Stomach (tissue), 9 donors: ENCODE results near the gene OR52E4. TPM values are rescaled to one million over a fixed set of nuclear protein-coding genes. Genes with fewer than 3 reads are reported as not detected.

Experiments used
- DNase-seq, 2 donors: peaks; one replicate each; pipeline versions ENCODE4 v3.0.0 to v3.0.0-alpha.2; 2013 to 2019
- H3K27ac ChIP-seq, 5 donors: fragments of 200-600 bp in 4 of 5; sonication (generic) in 4 of 5; one replicate each; pipeline ENCODE4 v1.5.1; 2013 to 2019; ENCODE audit warnings: mild to moderate bottlenecking in 1 of 5, moderate library complexity in 1 of 5
- H3K27me3 ChIP-seq, 3 donors: fragments of 200-600 bp; sonication (generic); one replicate each; pipeline ENCODE4 v1.5.1; 2017 to 2019; ENCODE audit warnings: mixed run types in 1 of 3
- H3K36me3 ChIP-seq, 4 donors: fragments of 200-600 bp; sonication (generic); 1 replicate in 3 of 4; 2 replicates in 1 of 4; pipeline ENCODE4 v1.5.1; 2016 to 2019
- H3K4me1 ChIP-seq, 4 donors: fragments of 200-600 bp; sonication (generic); one replicate each; pipeline ENCODE4 v1.5.1; 2016 to 2019
- H3K4me3 ChIP-seq, 4 donors: fragments of 200-600 bp; sonication (generic) in 3 of 4; one replicate each; pipeline ENCODE4 v1.5.1; 2016 to 2019; ENCODE audit warnings: mild to moderate bottlenecking in 1 of 4
- H3K9me3 ChIP-seq, 4 donors: fragments of 200-600 bp; sonication (generic); one replicate each; pipeline ENCODE4 v1.5.1; 2016 to 2019
- CTCF ChIP-seq, 7 experiments: fragments of 450-650 bp in 4 of 7; fragments of 200-600 bp in 3 of 7; sonication (generic) in 3 of 7; IDR thresholded peaks; one replicate each; pipeline ENCODE4 v1.5.1; 2016 to 2019; ENCODE audit warnings: antibody characterized with exemption in 7 of 7, control low read depth in 2 of 7, mild to moderate bottlenecking in 1 of 7
- EP300 ChIP-seq: sonication (generic); formaldehyde crosslinking; IDR thresholded peaks from one replicate; pipeline ENCODE4 v1.6.1; 2017; ENCODE audit warnings: antibody characterized with exemption
- POLR2A ChIP-seq, 4 donors: fragments of 450-650 bp; IDR thresholded peaks; one replicate each; pipeline ENCODE4 v1.6.1; 2016; ENCODE audit warnings: antibody characterized with exemption in 4 of 4, control low read depth in 2 of 4, mild to moderate bottlenecking in 1 of 4, moderate library complexity in 1 of 4
- POLR2AphosphoS5 ChIP-seq, 3 donors: sonication (generic); formaldehyde crosslinking; IDR thresholded peaks; one replicate each; pipeline ENCODE4 v1.6.1; 2016; ENCODE audit warnings: antibody characterized with exemption in 3 of 3
- WGBS, 5 donors: extraction: QIAGEN DNeasy Blood & Tissue Kit in 3 of 5; methylation state at CpG; one replicate each; pipeline versions ENCODE4 v1.1.5 to v1.1.7; 2013 to 2018; 5-methylcytosine and 5-hydroxymethylcytosine counted together
- intact Hi-C: fragments of 100-400 bp; cut with DNase I; formaldehyde crosslinking; loops from one replicate; pipeline ENCODE4 v1.15.1; 2023; ENCODE audit warnings: low total_unique reads
- polyA plus RNA-seq, 3 donors: library from polyadenylated mRNA; stranded (reverse); fragments of 200-250 nt; gene quantifications; one replicate each; pipeline ENCODE4 v1.2.3, GENCODE V29; 2013
- total RNA-seq, 5 donors: library from RNA; depleted of rRNA; stranded (reverse); fragments of >200 nt; gene quantifications; one replicate each; pipeline versions ENCODE4 v1.1.0 to v1.2.3, GENCODE V29; 2014 to 2016
- donor health status: healthy with polysubstance abuse.
- donor health status: Bipolar disorder and iron deficiency.
- donor health status: healthy.

Gene OR52E4
- total and polyA plus RNA-seq, 8 donors = not detected

DNA sequence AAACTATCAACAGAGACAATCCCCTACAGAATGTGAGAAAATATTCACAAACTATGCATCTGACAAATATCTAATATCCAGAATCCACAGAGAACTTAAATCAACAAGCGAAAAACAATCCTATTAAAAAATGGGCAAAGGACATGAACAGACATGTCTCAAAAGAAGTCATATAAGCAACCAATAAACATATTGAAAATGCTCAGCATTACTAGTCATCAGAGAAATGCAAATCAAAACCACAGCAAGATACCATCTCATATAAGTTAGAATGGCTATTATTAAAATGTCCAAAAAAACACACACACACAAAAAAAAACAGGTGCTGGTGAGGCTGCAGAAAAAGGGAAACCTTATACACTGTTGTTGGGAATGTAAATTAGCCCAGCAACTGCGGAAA lies 14.6 kb upstream of the OR52E4 start:
- Histone ChIP-seq H3K27me3 (no peaks in the 10 kb centered on the region), H3K9me3 (peaks cover 0 to 4% (median 2%) of the 10 kb centered on the region in 4 donors), H3K36me3 (no peaks in the 10 kb centered on the region), H3K4me1 (no peaks in the 10 kb centered on the region), H3K4me3 (no peak overlapping the region), H3K27ac (no peak overlapping the region)
- WGBS, 5 donors = 73 to 93% (median 79%) methylated on average over 2 of the region's 2 CpGs
- no peak for TF ChIP-seq POLR2A (IDR thresholded peaks at IDR 0.05)
- TF ChIP-seq EP300 = no peak
- no peak for TF ChIP-seq POLR2AphosphoS5 (IDR thresholded peaks at IDR 0.05)
- TF ChIP-seq CTCF (IDR thresholded peaks at IDR 0.05) = no peak
- DNase-seq = no peak
- intact Hi-C loops = no loop called here

DNA sequence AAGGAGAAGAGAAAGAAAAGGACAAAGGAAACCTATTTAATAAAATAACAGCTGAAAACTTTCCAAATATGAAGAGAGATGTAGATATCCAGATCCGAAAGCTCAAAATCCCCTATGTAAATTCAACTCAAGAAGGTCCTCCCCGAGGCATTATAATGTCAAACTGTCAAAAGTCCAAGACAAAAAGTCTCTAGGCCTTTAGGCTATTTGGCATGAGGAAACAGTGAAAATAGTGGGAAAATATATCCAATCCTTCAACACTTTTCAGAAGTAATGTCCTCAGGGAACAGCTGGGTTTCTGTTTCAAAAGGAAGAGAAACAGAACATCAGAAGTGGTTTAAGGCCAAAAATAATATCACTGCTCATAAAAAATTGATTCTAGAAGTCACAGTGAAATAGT lies 1.9 kb upstream of the OR52E4 start:
- no peaks in the 10 kb centered on the region for H3K27me3 ChIP-seq
- TF ChIP-seq EP300 (no peak), POLR2AphosphoS5 (IDR thresholded peaks at IDR 0.05) (no peak)
- no peak overlapping the region for H3K27ac ChIP-seq
- intact Hi-C loops = no loop called here
- no peaks in the 10 kb centered on the region for H3K9me3 ChIP-seq
- no peak overlapping the region for H3K4me3 ChIP-seq
- 50 to 78% (median 70%) methylated on average over 2 of the region's 2 CpGs for WGBS, 5 donors
- H3K4me1 ChIP-seq = no peaks in the 10 kb centered on the region
- no peaks in the 10 kb centered on the region for H3K36me3 ChIP-seq
- no peak for DNase-seq

DNA sequence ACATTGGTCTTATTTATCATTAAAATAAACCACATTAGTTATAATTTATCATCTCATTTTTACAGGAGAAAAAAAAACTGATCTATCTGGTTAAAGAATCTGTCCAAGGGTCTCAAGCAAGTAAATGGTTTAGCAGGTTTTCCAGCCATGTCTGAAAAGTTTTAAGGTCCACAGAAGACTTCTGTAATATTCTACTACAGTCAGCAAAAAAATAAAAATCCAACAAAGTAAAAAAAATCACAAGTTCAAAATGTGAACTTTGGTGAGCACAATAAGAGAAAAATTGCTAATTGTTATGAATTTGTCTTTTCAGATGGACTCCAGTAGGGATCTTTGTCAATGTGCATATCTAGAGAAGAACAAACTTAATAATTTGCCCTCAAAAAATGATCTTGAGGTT lies 1.3 kb downstream of the OR52E4 start:
- no peaks in the 10 kb centered on the region for H3K4me1 ChIP-seq
- H3K27ac ChIP-seq = no peak overlapping the region
- H3K27me3 ChIP-seq = no peaks in the 10 kb centered on the region
- intact Hi-C loops = no loop called here
- TF ChIP-seq POLR2A (IDR thresholded peaks at IDR 0.05) (no peak), POLR2AphosphoS5 (IDR thresholded peaks at IDR 0.05) (no peak)
- H3K36me3 ChIP-seq = no peaks in the 10 kb centered on the region
- DNase-seq = no peak
- H3K9me3 ChIP-seq = no peaks in the 10 kb centered on the region
- H3K4me3 ChIP-seq = no peak overlapping the region

DNA sequence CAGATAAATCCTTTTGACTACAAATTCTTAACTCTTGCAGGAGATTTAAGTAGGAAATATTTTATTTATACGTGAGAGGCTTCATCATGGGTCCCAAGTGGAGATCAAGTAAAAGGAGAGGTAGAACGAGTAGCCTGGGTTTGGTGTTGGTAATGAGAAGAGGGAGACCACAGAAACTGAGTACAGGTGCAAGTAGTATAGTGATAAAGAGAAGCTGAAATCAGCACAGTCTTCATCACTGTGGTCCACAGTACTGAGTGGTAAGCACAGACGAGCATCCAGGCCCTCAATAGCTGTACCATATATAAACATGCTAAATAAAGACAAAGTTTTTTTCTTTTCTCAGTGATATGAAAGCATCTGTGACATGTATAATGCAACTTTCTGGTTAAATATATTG lies 6.7 kb downstream of the OR52E4 start:
- 58 to 69% (median 64%) methylated on average over 3 of the region's 3 CpGs for WGBS, 5 donors
- H3K27ac ChIP-seq = no peak overlapping the region
- H3K27me3 ChIP-seq = no peaks in the 10 kb centered on the region
- DNase-seq = no peak
- no peak for TF ChIP-seq CTCF (IDR thresholded peaks at IDR 0.05)
- no peak for TF ChIP-seq POLR2A (IDR thresholded peaks at IDR 0.05)
- TF ChIP-seq POLR2AphosphoS5 (IDR thresholded peaks at IDR 0.05) = no peak
- no peak for TF ChIP-seq EP300
- intact Hi-C loops = no loop called here
- no peaks in the 10 kb centered on the region for H3K9me3 ChIP-seq
- no peaks in the 10 kb centered on the region for H3K36me3 ChIP-seq
- no peaks in the 10 kb centered on the region for H3K4me1 ChIP-seq
- H3K4me3 ChIP-seq = no peak overlapping the region

GRCh38 chr11:5887661-5888060 lies 7.2 kb downstream of the OR52E4 start:
- Histone ChIP-seq H3K4me1 (no peaks in the 10 kb centered on the region), H3K27me3 (no peaks in the 10 kb centered on the region), H3K4me3 (no peak overlapping the region), H3K36me3 (no peaks in the 10 kb centered on the region), H3K9me3 (no peaks in the 10 kb centered on the region), H3K27ac (no peak overlapping the region)
- WGBS, 5 donors = 60 to 71% (median 65%) methylated on average over 1 of the region's 1 CpG
- DNase-seq = no peak
- intact Hi-C loops = no loop called here
- TF ChIP-seq POLR2AphosphoS5 (IDR thresholded peaks at IDR 0.05) (no peak), EP300 (no peak), CTCF (IDR thresholded peaks at IDR 0.05) (no peak), POLR2A (IDR thresholded peaks at IDR 0.05) (no peak)
